Lower lobe of right lung (tissue), 2 donors: ENCODE results near the gene GGACT. TPM values are rescaled to one million over a fixed set of nuclear protein-coding genes. Genes with fewer than 3 reads are reported as not detected.
"Not testable (repeated sequence)": the region's sequence is repeated elsewhere in the genome, so short reads cannot be mapped to it uniquely, and the experiment has no call there.

Source experiments
- ATAC-seq, 2 donors: fragments of 200-7000 bp; cut with Tn5 transposase; one replicate each; pipeline ENCODE4 v1.9.1; 2020 to 2022; ENCODE audit warnings: mild to moderate bottlenecking in 2 of 2, moderate library complexity in 2 of 2
- DNase-seq: peaks from one replicate; pipeline ENCODE4 v3.0.0-alpha.2; 2020
- H3K27ac ChIP-seq: fragments of 200-600 bp; one replicate; pipeline ENCODE4 v1.8.0; 2022
- H3K27me3 ChIP-seq: fragments of 200-600 bp; one replicate; pipeline ENCODE4 v1.8.0; 2022; ENCODE audit warnings: low read depth
- H3K36me3 ChIP-seq: fragments of 200-600 bp; one replicate; pipeline ENCODE4 v1.8.0; 2022; ENCODE audit warnings: mild to moderate bottlenecking
- H3K4me1 ChIP-seq: fragments of 200-600 bp; one replicate; pipeline ENCODE4 v1.8.0; 2022
- H3K4me3 ChIP-seq: fragments of 200-600 bp; one replicate; pipeline ENCODE4 v1.8.0; 2022; ENCODE audit warnings: mild to moderate bottlenecking
- H3K9me3 ChIP-seq: fragments of 200-600 bp; one replicate; pipeline ENCODE4 v1.8.0; 2022
- CTCF ChIP-seq: fragments of 200-600 bp; IDR thresholded peaks from one replicate; pipeline ENCODE4 v1.8.0; 2022; ENCODE audit warnings: antibody characterized with exemption, mild to moderate bottlenecking
- intact Hi-C: fragments of 100-400 bp; cut with DNase I; formaldehyde crosslinking; loops from one replicate; pipeline ENCODE4 v1.11.0; 2022
- total RNA-seq: library from RNA; stranded (reverse); fragmentation: NEBNext Ultra II Directional; extraction: Animal tissue kit (Norgen Biotek cat#: 25700); gene quantifications from one replicate; pipeline ENCODE4 v1.2.1, GENCODE V29; 2021
- donor health status: DM: no; HTN: yes; CAD: no; lungs with severe emphysema.

The GGACT gene
- total RNA-seq, 1 donor from 2014 or later: 3.4 TPM

GRCh38 chr13:100589178-100589725 is 663 bp upstream of the GGACT start:
- peaks cover 10% of the 10 kb centered on the region for H3K4me1 ChIP-seq
- H3K27ac ChIP-seq: no peak overlapping the region
- ATAC-seq: no peak

DNA sequence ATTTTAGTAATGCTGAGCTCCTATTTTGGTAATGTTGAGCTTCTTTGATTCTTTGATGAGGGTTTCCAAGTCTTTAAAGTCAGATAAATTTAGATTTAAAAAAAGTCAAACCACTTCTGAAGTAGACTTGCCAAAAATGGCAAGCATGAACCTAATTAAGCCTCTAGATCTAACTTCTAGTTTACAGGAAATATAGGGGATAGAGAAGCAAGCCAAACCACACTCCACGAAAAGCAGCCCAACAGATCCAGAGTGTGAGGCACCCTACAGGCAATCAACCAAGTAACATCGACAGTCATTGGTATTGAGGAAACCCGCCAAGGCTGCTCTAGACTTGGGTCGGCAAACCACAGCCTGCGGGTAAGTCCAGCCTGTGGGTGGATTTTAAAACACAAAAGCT is 3.7 kb downstream of the GGACT start:
- Histone ChIP-seq H3K9me3 (no peaks in the 10 kb centered on the region), H3K4me1 (peaks cover 10% of the 10 kb centered on the region), H3K27ac (no peak overlapping the region), H3K27me3 (no peaks in the 10 kb centered on the region), H3K4me3 (no peak overlapping the region), H3K36me3 (no peaks in the 10 kb centered on the region)
- no peak for TF ChIP-seq CTCF
- DNase-seq (no peak), ATAC-seq (no peak)
- intact Hi-C loops: no loop called here

More at GRCh38 chr13:100589178-100589725, 663 bp upstream of the GGACT start:
- no peak for DNase-seq
- no peak for TF ChIP-seq CTCF
- H3K27me3 ChIP-seq: no peaks in the 10 kb centered on the region
- peak overlapping the region; percentile 59 for H3K4me3 ChIP-seq
- no peaks in the 10 kb centered on the region for H3K36me3 ChIP-seq
- H3K9me3 ChIP-seq: no peaks in the 10 kb centered on the region
- intact Hi-C loops: no loop called here

- intact Hi-C loops: no loop called here
- DNase-seq (no peak), ATAC-seq (no peak)
These were observed 7.1 kb downstream of the GGACT start for GRCh38 chr13:100581504-100581903.

DNA sequence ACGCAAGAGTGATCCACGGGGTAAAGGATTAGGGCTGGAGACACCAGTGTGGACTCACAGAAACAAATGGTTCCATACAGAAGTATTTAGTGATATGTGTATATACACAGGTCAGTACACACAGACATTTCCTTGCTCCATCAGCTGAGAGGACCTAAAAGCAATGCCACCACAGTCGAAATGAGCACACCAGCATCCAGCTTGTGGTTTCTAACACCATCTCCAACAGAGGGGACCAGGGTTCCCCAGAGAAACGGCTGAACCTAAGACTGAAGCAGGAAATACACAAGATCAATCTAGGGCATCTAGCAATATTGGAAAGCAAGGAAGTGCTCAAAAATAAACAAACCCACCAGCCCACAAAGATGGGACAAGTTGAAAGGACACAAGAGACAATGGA is 7.6 kb downstream of the GGACT start:
- H3K27me3 ChIP-seq: no peaks in the 10 kb centered on the region
- H3K9me3 ChIP-seq: no peaks in the 10 kb centered on the region
- H3K36me3 ChIP-seq: no peaks in the 10 kb centered on the region
- no peak for ATAC-seq
- H3K4me3 ChIP-seq: no peak overlapping the region
- no peak for DNase-seq
- intact Hi-C loops: no loop called here
- TF ChIP-seq CTCF: no peak
- H3K4me1 ChIP-seq: no peaks in the 10 kb centered on the region
- no peak overlapping the region for H3K27ac ChIP-seq

More at GRCh38 chr13:100581504-100581903, 7.1 kb downstream of the GGACT start:
- Histone ChIP-seq H3K27me3 (no peaks in the 10 kb centered on the region), H3K27ac (no peak overlapping the region), H3K4me1 (no peaks in the 10 kb centered on the region), H3K9me3 (no peaks in the 10 kb centered on the region), H3K4me3 (no peak overlapping the region), H3K36me3 (no peaks in the 10 kb centered on the region)
- TF ChIP-seq CTCF: no peak

- peaks cover 4% of the 10 kb centered on the region for H3K36me3 ChIP-seq
- H3K27me3 ChIP-seq: no peaks in the 10 kb centered on the region
- no peak for ATAC-seq
- H3K4me1 ChIP-seq: no peaks in the 10 kb centered on the region
- H3K4me3 ChIP-seq: no peak overlapping the region
- intact Hi-C loops: no loop called here
- TF ChIP-seq CTCF: no peak
- no peaks in the 10 kb centered on the region for H3K9me3 ChIP-seq
- DNase-seq: no peak
- no peak overlapping the region for H3K27ac ChIP-seq
These were observed 8.5 kb downstream of the GGACT start for GRCh38 chr13:100580045-100580444.

GRCh38 chr13:100577239-100577638 is 11.3 kb downstream of the GGACT start:
- ATAC-seq, DNase-seq, H3K36me3 ChIP-seq, H3K27ac ChIP-seq, intact Hi-C loops, H3K4me1 ChIP-seq, H3K27me3 ChIP-seq, H3K4me3 ChIP-seq, H3K9me3 ChIP-seq: not testable (repeated sequence)
